Measurements from ENCODE around the gene THADA.

The THADA gene

GRCh38 chr2:43202289-43202688 lies 393.5 kb downstream of the THADA start:
- DNase-seq (ENCODE audit: low read depth), result no peak
- no peak for TF ChIP-seq CTCF (IDR thresholded peaks at IDR 0.05; ENCODE audit: insufficient read depth, low read depth, low read length, missing control alignments)
- no peak overlapping the region for H3K4me3 ChIP-seq (ENCODE audit: low read depth, low read length)

GRCh38 chr2:43201497-43201896 lies 394.3 kb downstream of the THADA start:
- TF ChIP-seq CTCF (IDR thresholded peaks at IDR 0.05; ENCODE audit: insufficient read depth, low read depth, low read length, missing control alignments), result no peak
- H3K4me3 ChIP-seq (ENCODE audit: low read depth, low read length), result no peak overlapping the region
- no peak for DNase-seq (ENCODE audit: low read depth)

- no peak for DNase-seq (ENCODE audit: low read depth)
- H3K4me3 ChIP-seq (ENCODE audit: low read depth, low read length), result no peak overlapping the region
- no peak for TF ChIP-seq CTCF (IDR thresholded peaks at IDR 0.05; ENCODE audit: insufficient read depth, low read depth, low read length, missing control alignments)
Observed at GRCh38 chr2:43201016-43201415, 394.8 kb downstream of the THADA start.

- no peak for DNase-seq (ENCODE audit: low read depth)
- no peak for TF ChIP-seq CTCF (IDR thresholded peaks at IDR 0.05; ENCODE audit: insufficient read depth, low read depth, low read length, missing control alignments)
- H3K4me3 ChIP-seq (ENCODE audit: low read depth, low read length), result no peak overlapping the region
Observed at GRCh38 chr2:43199492-43200488, 396.0 kb downstream of the THADA start.

GRCh38 chr2:43198263-43198662 lies 397.6 kb downstream of the THADA start:
- TF ChIP-seq CTCF (IDR thresholded peaks at IDR 0.05; ENCODE audit: insufficient read depth, low read depth, low read length, missing control alignments), result no peak
- no peak overlapping the region for H3K4me3 ChIP-seq (ENCODE audit: low read depth, low read length)

GRCh38 chr2:43197588-43197896 lies 398.3 kb downstream of the THADA start:
- no peak for TF ChIP-seq CTCF (IDR thresholded peaks at IDR 0.05; ENCODE audit: insufficient read depth, low read depth, low read length, missing control alignments)
- no peak overlapping the region for H3K4me3 ChIP-seq (ENCODE audit: low read depth, low read length)
- DNase-seq (ENCODE audit: low read depth), result no peak

More at GRCh38 chr2:43198263-43198662, 397.6 kb downstream of the THADA start:
- no peak for DNase-seq (ENCODE audit: low read depth)

Data from GM12865 (cell line).